GM12891 (cell line): ENCODE results near the gene HNRNPDL.
"Not testable (repeated sequence)": the region's sequence is repeated elsewhere in the genome, so short reads cannot be mapped to it uniquely, and the experiment has no call there.

Experiments used
- DNase-seq: peaks from one replicate; pipeline ENCODE4 v3.0.0; 2011; ENCODE audit warnings: low spot score; ENCODE audit not compliant: insufficient read length
- FAIRE-seq: peaks from 2 replicates; lab custom pipeline; 2011; peaks lifted over from hg19 to GRCh38; lab: Jason Lieb, UNC
- PAX5 ChIP-seq: IDR thresholded peaks from 2 replicates; pipeline ENCODE4 v1.6.1; 2011; ENCODE audit warnings: low read length, moderate library complexity, mild to moderate bottlenecking; ENCODE audit not compliant: insufficient read depth, severe bottlenecking
- POLR2A ChIP-seq: IDR thresholded peaks from 2 replicates; pipeline ENCODE4 v1.6.1; 2011; ENCODE audit warnings: low read depth, low read length, control low read depth
- POLR2AphosphoS5 ChIP-seq: IDR thresholded peaks from 2 replicates; pipeline ENCODE4 v1.6.1; 2011; ENCODE audit warnings: low read depth, low read length, control low read depth
- POU2F2 ChIP-seq: IDR thresholded peaks from 2 replicates; pipeline ENCODE4 v1.6.1; 2011; ENCODE audit warnings: low read depth, mild to moderate bottlenecking, control low read depth, low read length, moderate library complexity
- SPI1 ChIP-seq: IDR thresholded peaks from 2 replicates; pipeline ENCODE4 v1.6.1; 2011; ENCODE audit warnings: low read depth, low read length, control low read depth
- TAF1 ChIP-seq: IDR thresholded peaks from 2 replicates; pipeline ENCODE4 v1.6.1; 2011; ENCODE audit warnings: low read depth, low read length, control low read depth

HNRNPDL gene

DNA sequence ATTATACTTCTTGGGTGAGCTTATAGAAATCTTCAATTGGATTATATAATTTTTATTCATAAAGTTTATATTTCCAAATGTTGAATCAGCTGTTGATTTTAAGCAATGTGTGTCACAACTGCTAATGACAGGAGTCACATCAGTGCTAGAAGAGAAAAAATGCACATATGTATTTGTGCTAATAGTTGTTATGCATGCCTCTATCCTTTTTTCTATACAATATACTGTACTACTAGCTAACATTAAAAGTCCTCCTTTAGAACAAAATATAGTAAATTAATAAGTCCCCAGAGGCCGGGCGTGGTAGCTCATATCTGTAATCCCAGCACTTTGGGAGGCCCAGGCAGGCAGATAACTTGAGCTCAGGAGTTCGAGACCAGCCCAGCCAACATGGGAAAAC lies 32.7 kb downstream of the HNRNPDL start:
- DNase-seq (no peak), FAIRE-seq (no peak)
- TF ChIP-seq SPI1 (no peak), TAF1 (no peak), POLR2A (no peak), POU2F2 (no peak), PAX5 (no peak), POLR2AphosphoS5 (no peak)

DNA sequence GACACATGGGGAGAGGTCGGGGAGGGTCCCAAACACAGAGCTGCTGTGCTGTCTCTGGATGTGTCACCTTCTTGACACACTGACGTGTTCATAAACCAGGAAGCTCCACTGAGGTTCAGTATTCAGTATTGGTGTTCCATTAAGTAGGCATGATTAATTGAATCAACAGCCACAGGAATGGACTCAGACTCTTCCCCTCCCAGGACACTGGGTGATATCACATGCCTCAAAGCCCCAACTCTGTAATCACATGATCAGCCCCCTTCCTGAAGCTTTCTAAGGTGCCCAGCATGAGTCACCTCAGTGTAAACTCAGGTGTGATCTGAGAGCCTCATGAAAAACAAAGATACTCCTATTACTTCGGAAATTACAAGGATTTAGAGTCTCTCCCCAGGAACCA lies 35.4 kb downstream of the HNRNPDL start:
- TF ChIP-seq POLR2AphosphoS5 (no peak), PAX5 (no peak), POU2F2 (no peak), SPI1 (no peak), POLR2A (no peak), TAF1 (no peak)
- DNase-seq (no peak), FAIRE-seq (no peak)

DNA sequence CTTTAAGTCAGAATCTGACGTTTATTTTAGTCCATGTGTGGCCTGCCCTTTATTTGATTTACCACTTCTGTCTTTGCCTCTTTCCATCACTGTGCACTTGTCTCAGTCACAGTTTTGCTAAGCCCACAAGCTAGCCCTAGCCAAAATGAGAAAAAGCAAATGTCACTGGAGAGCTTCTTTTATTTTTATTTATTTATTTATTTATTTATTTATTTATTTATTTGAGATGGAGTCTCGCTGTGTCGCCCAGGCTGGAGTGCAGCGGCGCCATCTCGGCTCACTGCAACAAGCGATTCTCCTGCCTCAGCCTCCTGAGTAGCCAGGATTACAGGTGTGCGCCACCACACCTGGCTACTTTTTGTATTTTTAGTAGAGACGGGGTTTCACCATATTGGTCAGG lies 40.2 kb downstream of the HNRNPDL start:
- not testable (repeated sequence) for FAIRE-seq, DNase-seq

DNA sequence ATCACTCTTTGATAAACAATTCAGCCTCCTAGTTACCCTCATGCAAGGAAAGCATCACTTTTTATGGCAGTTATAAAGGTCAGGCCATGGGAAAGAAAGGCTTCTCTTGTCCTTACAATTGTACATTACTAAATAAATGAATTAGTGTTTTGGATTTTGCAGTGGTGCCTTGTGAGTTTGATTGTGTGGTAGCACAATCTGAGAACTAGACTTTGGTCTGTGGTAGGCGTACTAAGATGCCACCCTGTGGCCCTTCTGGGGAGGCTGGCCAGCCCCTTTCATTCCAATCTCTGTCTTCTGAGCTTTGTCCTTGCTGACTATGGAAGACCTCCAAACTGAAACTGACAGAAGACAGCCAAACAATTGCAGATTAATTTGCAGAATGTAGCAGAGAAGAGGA lies 41.9 kb downstream of the HNRNPDL start:
- TF ChIP-seq TAF1: no peak
- no peak for TF ChIP-seq POLR2A
- TF ChIP-seq POLR2AphosphoS5: no peak
- TF ChIP-seq SPI1: no peak
- TF ChIP-seq PAX5: no peak
- TF ChIP-seq POU2F2: no peak
- DNase-seq: no peak
- no peak for FAIRE-seq

DNA sequence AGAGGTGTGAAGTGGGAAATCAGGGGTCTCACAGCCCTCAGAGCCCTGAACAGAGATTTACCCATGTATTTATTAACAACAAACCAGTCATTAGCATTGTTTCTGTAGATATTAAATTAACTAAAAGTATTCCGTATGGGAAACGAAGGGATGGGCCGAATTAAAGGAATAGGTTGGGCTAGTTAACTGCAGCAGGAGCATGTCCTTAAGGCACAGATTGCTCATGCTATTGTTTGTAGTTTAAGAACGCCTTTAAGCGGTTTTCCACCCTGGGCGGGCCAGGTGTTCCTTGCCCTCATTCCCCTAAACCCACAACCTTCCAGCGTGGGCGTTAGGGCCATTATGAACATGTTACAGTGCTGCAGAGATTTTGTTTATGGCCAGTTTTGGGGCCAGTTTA lies 44.0 kb downstream of the HNRNPDL start:
- FAIRE-seq, DNase-seq: not testable (repeated sequence)

DNA sequence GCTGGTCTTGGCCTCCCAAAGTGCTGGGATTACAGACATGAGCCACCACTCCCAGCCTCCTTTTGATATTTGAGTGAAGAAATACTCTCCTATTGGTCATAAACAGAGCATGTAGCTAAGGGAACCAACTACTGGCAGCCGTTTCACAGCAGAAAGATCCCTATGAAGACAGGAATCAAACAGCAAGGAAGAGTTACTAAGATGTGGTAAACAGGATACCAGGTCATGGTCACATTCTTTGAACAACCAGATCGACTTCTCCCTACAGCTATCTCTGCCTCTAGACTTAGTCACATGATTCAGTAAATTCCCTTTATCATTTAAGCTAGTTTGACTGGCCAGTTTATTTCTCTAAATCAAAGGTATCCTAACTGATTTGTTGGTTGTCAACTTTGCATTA lies 47.5 kb downstream of the HNRNPDL start:
- DNase-seq (no peak), FAIRE-seq (no peak)
- TF ChIP-seq SPI1 (no peak), TAF1 (no peak), POU2F2 (no peak), PAX5 (no peak), POLR2A (no peak), POLR2AphosphoS5 (no peak)

DNA sequence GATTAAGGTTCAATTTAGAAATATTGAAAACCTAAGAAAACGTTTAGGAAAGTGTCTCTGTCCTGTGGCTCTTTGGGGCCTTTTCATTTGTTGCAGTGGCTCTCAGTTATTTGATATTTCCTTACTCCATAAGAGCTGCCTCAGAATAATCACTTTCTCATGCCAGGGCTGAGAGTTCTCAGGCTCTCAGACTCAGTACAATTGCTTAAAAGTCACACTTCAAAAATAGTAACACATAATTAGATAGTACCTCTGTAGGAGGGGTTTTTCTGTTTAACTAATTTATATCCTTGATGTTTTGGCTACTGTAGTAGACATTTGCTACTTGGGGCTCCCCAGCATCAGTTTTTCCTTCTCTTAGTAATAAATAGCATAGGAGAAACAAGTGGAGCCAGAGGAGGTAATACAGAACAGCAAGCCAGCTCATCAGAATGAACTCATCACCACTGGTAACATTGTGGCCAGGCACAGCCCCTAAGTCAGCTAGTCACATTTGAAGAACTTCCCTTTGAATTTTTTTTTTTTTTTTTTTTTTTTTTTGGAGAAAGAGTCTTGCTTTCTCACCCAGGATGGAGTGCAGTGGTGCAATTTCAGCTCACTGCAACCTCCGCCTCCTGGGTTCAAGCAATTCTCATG lies 48.5 kb downstream of the HNRNPDL start:
- TF ChIP-seq POLR2A: no peak
- no peak for TF ChIP-seq PAX5
- TF ChIP-seq POU2F2: no peak
- DNase-seq (no peak), FAIRE-seq (no peak)

DNA sequence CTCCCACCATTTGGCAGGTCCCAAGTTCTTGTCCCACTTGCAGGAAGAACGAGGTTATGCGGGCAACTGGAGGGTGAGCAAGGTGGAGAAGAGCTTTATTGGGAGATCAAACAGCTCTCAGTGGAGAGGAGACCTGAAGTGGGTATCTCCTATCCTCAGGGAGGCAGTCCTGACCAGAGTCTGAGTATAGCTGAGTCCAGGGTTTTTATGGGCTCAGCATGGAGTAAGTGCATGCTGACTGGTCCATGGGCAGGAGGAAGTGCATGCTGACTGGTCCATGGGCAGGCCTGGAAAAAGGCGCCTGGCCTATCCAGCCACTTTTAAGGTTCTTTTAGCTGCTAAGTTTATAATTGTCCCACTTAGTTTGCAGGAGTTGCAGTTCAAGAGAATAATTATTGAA lies 49.0 kb downstream of the HNRNPDL start:
- FAIRE-seq: no peak
- no peak for DNase-seq

DNA sequence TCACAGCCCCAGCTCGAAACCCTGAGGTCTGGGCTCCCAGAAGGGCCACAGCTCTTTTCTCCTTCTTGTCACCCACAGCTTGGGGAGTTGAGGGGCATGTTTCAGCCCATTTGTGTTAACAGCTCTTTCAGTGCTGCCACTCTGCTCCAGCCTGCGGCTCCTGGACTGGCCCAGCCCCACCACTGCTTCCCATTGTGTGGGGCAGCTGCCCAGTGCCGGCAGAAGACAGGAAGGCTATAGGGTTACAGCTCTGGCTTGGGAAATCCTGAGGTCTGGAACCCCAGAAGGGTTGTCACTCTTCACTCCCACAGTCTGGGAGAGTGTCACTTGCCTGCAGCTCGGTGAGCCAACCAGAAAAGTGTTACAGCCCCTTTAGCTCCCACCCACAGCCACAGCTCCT lies 49.4 kb downstream of the HNRNPDL start:
- TF ChIP-seq POLR2AphosphoS5 (no peak), POLR2A (no peak), POU2F2 (no peak), PAX5 (no peak), TAF1 (no peak), SPI1 (no peak)
- DNase-seq: no peak
- no peak for FAIRE-seq

More for the DNA sequence above, 49.0 kb downstream of the HNRNPDL start:
- TF ChIP-seq PAX5 (no peak), TAF1 (no peak), SPI1 (no peak), POLR2A (no peak), POU2F2 (no peak), POLR2AphosphoS5 (no peak)

DNA sequence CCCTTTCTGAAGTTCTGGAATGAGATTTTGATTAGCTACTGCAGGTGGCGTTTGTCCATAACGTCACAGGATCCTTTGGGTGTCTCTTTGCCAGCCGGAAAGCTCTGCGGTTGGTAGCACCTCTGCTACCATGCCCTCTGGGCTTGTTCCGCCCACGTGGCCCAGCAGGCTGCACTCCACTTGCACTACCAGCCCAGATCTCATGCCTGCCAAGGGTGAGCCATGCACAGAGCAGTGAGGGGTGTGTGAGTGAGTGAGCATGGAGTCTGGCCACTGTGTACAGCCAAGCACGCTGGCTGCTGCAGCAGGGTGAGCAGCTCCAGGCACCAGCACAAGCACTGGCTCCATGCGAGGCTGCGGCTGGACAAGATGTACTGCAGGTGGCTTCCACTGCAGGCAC lies 49.9 kb downstream of the HNRNPDL start:
- FAIRE-seq (no peak), DNase-seq (no peak)
- TF ChIP-seq TAF1 (no peak), PAX5 (no peak), POU2F2 (no peak), SPI1 (no peak), POLR2AphosphoS5 (no peak), POLR2A (no peak)

DNA sequence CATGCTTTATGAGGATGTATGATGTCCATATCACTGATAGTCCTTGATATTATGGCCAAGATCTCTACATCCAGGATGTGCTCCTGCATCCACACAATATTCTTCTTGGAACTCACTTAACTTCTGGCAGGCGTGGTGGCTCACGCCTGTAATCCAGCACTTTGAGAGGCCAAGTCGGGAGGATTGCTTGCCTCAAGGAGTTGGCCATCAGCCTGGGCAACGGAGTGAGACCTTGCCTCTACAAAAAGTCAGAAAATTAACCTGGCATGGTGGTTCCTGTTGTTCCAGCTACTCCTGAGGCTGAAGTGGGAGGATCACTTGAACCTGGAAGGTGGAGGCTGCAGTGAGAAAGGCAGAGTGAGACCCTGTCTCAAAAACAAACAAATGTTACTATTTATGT lies 54.2 kb downstream of the HNRNPDL start:
- no peak for DNase-seq
- peak; percentile 69 for FAIRE-seq
- no peak for TF ChIP-seq SPI1
- no peak for TF ChIP-seq TAF1
- no peak for TF ChIP-seq POLR2AphosphoS5
